COLO829 (cell line): ENCODE data around the gene ZNHIT1.
"Not testable (repeated sequence)": the region's sequence is repeated elsewhere in the genome, so short reads cannot be mapped to it uniquely, and the experiment has no call there.

Experiments used
- DNase-seq: peaks from one replicate; pipeline ENCODE4 v3.0.0; 2012; ENCODE audit warnings: low spot score

ZNHIT1 gene

DNA sequence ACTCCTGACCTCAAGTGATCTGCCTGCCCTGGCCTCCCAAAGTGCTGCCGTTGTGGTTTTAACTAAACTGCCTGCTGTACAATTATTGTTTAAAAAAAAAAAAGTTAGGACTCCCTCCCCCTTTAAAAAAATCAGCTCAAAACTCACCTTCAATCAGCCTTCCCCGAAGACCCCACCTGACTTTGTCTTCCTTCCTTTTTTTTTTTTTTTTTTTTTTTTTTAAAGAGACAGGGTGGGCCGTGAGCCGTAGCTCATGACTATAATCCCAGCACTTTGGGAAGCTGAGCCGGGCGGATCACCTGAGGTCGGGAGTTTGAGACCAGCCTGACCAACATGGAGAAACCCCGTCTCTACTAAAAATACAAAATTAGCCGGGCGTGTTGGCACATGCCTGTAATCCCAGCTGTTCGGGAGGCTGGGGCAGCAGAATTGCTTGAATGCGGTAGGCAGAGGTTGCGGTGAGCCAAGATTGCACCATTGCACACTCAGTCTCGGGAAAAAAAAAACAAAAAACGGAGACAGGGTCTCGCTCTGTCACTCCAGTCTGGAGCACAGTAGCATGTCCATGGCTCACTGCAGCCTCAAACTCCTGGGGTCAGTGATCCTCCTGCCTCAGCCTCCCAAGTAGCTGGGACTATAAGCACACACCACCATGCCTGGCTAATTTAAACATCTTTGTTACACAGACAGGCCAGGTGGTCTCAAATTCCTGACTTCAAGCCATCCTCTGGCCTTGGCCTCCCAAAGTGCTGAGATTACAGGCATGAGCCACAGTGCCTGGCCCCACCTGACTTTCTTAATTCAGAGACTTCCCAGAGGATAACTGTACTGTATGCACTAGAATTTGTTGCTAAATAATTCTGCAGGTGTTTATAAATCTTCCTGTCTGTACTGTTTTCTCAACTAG lies 23.7 kb downstream of the ZNHIT1 start:
- no peak for DNase-seq

- DNase-seq: no peak
These were observed 25.8 kb downstream of the ZNHIT1 start for GRCh38 chr7:101243646-101244374.

- DNase-seq: peak; percentile 91
These were observed 26.6 kb downstream of the ZNHIT1 start, which contains the start of gene FIS1 for GRCh38 chr7:101244375-101245146. Gene FIS1 (minus strand): TSS chr7:101245081. CDS start chr7:101245004, 77 bp downstream.

- no peak for DNase-seq
These were observed 27.2 kb downstream of the ZNHIT1 start for GRCh38 chr7:101245147-101245668.

- DNase-seq: no peak
These were observed 30.3 kb downstream of the ZNHIT1 start for GRCh38 chr7:101248276-101248675.

- DNase-seq: no peak
These were observed 32.4 kb downstream of the ZNHIT1 start for GRCh38 chr7:101250324-101250723.

DNA sequence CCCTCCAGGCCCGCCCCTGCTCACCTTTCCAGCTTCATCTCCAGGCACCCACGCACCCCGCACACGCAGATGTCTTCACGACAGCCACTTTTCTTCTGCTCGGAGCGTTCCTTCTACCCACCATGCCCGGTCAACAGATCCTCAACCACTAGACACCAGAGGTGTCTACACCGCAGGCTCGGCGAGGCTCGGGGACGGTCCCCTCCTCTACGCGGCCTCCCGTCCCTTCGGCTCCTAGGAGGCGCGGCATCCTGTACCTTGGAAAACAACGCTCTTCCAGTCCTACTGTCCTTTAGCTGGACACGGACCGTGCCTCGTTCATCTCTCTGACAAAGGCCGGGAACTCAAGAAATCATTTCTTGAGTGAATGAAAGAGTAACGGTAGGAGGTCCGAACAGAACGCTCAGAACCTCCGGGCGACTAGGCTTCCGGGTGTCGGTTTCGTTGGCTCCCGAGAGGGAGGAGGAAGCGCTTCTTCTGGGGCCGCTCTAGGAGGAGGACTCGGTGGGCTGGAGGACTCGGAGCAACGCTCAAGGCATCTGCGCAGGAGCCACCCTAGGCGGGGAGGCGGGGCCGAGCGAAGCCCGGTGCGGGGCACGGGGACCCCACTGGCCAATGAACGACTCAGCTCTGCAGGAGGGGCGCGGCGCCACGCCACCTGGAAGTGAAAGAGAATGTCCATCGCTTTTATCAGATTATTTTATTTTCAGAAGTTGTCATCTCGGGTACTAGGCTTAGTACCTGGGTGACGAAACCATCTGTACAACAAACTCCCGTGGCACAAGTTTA lies 34.1 kb downstream of the ZNHIT1 start:
- peak; percentile 97 for DNase-seq

- DNase-seq: not testable (repeated sequence)
These were observed 35.2 kb downstream of the ZNHIT1 start for GRCh38 chr7:101253199-101253598.

- no peak for DNase-seq
These were observed 37.8 kb downstream of the ZNHIT1 start for GRCh38 chr7:101255796-101256195.

DNA sequence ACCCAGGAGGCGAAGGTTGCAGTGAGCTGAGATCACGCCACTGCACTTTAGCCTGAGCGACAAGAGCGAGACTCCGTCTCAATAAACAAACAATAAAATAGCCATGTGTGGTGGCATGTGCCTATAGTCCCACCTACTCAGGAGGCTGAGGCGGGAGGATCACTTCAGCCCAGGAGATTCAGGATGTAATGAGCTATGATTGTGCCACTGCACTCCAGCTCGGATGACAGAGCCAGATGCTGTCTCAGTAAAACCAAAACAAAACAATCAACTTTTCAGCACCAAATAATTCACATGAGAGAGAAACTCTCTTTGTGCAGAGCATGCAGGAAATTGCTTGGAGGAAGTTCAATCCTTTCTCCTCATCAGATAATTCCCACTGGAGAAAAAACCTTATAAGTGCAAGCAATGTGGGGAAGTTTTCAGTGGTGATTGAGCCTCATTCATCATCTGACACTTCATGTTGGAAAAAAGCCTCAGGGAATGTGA lies 40.3 kb downstream of the ZNHIT1 start:
- peak; percentile 74 for DNase-seq

DNA sequence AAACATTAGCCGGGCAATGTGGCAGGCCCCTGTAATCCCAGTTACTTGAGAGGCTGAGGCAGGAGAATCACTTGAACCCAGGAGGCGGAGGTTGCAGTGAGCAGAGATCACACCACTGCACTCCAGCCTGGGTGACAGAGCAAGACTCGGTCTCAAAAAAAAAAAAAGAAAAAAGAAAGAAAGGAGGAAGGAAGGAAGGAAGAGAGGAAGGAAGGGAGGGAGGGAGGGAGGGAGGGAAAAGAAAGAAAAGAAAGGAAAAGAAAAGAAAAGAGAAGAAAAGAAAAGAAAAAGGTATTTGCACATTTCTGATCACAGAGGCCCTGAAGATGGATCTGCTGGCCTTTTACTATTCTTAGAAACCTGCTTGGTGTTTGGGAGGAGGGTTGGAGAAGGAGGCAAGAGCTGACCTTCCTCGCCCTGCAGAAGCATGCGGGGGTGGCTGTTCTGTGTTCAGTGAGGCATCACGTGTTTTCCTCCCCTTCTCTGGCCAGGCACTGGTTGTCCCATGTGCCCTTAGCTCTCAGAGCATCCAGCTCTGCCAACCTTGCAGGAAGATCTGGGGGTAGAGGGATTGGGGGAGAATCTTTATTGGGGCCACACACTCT lies 46.2 kb downstream of the ZNHIT1 start:
- DNase-seq: peak; percentile 39

DNA sequence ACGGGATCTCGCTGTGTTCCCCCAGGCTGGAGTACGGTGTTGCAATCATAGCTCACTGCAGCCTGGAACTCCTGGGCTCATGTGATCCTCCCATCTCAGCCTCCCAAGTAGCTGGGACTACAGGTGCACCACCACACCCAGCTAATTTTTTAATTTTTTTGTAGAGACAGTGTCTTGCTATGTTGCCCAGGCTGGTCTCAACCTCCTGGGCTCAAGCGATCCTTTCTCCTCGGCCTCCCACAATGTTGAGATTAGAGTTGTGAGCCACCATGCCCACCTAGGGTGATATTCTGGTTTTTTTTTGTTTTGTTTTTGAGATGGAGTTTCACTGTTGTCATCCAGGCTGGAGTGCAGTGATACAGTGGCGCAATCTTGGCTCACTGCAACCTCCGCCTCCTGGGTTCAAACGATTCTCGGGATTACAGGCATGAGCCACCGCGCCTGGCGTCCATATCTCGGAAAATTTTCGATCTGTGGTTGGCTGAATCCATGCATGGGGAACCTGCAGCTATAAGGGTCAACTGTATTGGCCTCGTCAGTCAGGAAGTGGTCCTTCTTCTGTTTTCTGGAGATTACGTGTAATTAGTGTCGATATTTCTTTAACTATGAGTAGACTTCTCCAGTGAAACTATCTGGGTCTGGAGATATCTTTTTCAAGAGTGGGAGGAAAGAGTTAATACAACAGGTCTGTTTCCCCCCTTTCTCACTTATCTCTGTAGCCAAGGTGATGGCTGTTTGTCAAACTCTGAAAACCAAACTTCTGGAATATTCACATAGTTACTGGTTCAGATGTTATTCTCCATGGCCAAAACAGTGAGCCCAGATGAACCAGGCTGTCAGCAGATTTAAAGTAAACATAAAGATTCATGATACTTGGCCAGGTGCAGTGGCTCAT lies 47.9 kb downstream of the ZNHIT1 start:
- DNase-seq: no peak

DNA sequence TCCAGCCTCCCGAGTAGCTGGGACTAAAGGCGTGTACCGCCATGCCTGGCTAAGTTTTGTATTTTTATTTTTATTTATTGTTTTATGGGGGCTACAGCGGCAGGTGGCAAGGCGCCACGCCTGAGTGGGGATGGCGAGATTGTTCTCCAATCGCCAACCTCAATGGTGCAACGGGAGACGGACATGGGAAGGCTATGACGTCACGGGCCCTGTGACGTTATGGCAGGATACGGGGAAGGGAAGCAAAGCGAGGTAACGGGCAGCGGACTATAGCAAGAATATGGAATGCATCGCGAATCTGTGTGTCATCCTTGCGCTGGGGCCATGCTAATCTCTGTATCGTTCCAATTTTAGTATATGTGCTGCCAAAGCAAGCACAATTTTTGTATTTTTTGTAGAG lies 51.7 kb downstream of the ZNHIT1 start:
- no peak for DNase-seq

DNA sequence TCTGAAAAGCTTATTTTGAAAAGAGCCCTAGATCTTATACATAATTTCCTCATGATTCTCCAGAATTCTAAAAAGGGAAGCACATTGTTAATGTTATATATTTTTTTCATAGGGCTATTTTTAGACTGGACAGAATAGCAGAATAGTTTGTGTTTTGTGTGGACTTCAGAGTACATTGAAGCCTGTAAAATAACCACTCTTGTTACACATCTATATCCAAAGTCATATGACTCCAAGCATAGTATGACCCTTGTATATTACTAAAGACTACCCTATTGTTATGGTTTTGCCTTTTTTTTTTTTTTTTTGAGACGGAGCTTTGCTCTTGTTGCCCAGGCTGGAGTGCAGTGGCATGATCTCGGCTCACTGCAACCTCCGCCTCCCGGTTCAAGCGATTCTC lies 53.1 kb downstream of the ZNHIT1 start:
- DNase-seq: peak; percentile 86

DNA sequence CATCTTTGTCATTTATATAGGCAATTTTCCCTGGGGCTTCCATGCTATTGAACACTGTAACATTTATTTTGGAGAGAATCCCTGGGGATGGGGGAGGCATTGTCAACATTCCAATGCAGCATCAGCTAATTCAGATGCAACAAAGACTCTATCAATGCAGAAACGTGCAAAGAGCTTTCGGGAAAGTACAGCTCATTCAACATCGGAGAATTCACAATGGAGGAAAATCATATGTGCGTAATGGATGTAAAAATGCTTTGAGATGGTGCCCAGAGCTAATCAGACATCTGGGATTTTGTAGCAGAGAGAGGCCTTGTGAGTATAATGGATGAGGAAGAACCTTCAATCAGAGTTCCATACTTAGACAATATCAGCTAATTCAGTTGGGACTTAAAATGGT lies 55.2 kb downstream of the ZNHIT1 start:
- DNase-seq: peak; percentile 42
